PC-9 (cell line): ENCODE data around the gene KBTBD7. TPM values are rescaled to one million over a fixed set of nuclear protein-coding genes. Genes with fewer than 3 reads are reported as not detected.
A peak's percentile ranks its signal among the peaks of the same experiment; 100 is the strongest.

Source experiments
- Bru-seq: library from RNA; stranded (reverse); fragments of 400-500 nt; gene quantifications from one replicate; lab custom pipeline; 2021; lab: Mats Ljungman, UMichigan
- BruChase-seq, 2 experiments: library from RNA; stranded (reverse); fragments of 400-500 nt; gene quantifications; one replicate each; lab custom pipeline; 2021; lab: Mats Ljungman, UMichigan
- BruUV-seq: library from RNA; stranded (reverse); fragments of 400-500 nt; replicated peaks from 2 replicates; lab custom pipeline; 2021; lab: Mats Ljungman, UMichigan
- CTCF ChIA-PET: fragments of 300-600 bp; sonication (Branson Sonifier 250); formaldehyde crosslinking; loops from one replicate; lab custom pipeline; 2022; ENCODE audit warnings: antibody characterized with exemption; lab: Charles Lee
- POLR2A ChIA-PET: fragments of 300-600 bp; sonication (Branson Sonifier 250); formaldehyde crosslinking; loops from one replicate; lab custom pipeline; 2022; ENCODE audit warnings: antibody characterized with exemption; ENCODE audit not compliant: unreplicated experiment; lab: Charles Lee
- DNase-seq, 2 experiments: peaks; one replicate each; pipeline versions ENCODE4 v3.0.0 to v3.0.0-alpha.2; 2015 to 2022; ENCODE audit warnings: mixed read lengths in 1 of 2
- H2AFZ ChIP-seq: fragments of 200-600 bp; sonication (generic); 2 replicates; pipeline ENCODE4 v1.8.1; 2017; ENCODE audit warnings: antibody characterized with exemption
- H3F3A ChIP-seq: fragments of 200-600 bp; sonication (generic); 2 replicates; pipeline ENCODE4 v1.8.1; 2017; ENCODE audit warnings: antibody characterized with exemption, mild to moderate bottlenecking, low read depth; ENCODE audit not compliant: insufficient read depth
- H3K27ac ChIP-seq: fragments of 200-600 bp; sonication (generic); 2 replicates; pipeline ENCODE4 v1.6.1; 2016; ENCODE audit warnings: mixed run types
- H3K27me3 ChIP-seq: fragments of 200-600 bp; sonication (generic); 2 replicates; pipeline ENCODE4 v1.6.1; 2016; ENCODE audit warnings: low read depth, mixed run types; ENCODE audit not compliant: insufficient read depth
- H3K36me3 ChIP-seq: fragments of 200-600 bp; sonication (generic); 2 replicates; pipeline ENCODE4 v1.6.1; 2016; ENCODE audit warnings: low read depth, mixed run types
- H3K4me1 ChIP-seq: fragments of 200-600 bp; sonication (generic); replicated peaks from 2 replicates; pipeline ENCODE4 v1.6.1; 2016; ENCODE audit warnings: mixed run types; ENCODE audit not compliant: insufficient read depth
- H3K4me2 ChIP-seq: fragments of 200-600 bp; sonication (generic); 2 replicates; pipeline ENCODE4 v1.6.1; 2017; ENCODE audit warnings: mixed run types
- H3K4me3 ChIP-seq: fragments of 200-600 bp; sonication (generic); 2 replicates; pipeline ENCODE4 v1.6.1; 2016; ENCODE audit warnings: mixed run types
- H3K79me2 ChIP-seq: fragments of 200-600 bp; sonication (generic); 2 replicates; pipeline ENCODE4 v1.6.1; 2017; ENCODE audit warnings: low read depth, mixed run types
- H3K9me2 ChIP-seq: fragments of 200-600 bp; sonication (generic); 2 replicates; pipeline ENCODE4 v1.8.1; 2017; ENCODE audit warnings: mild to moderate bottlenecking; ENCODE audit not compliant: insufficient read depth
- H3K9me3 ChIP-seq: fragments of 200-600 bp; sonication (generic); 2 replicates; pipeline ENCODE4 v1.8.1; 2016; ENCODE audit warnings: low read depth; ENCODE audit not compliant: insufficient read depth
- H4K20me1 ChIP-seq: fragments of 200-600 bp; sonication (generic); 2 replicates; pipeline ENCODE4 v1.8.1; 2017; ENCODE audit not compliant: insufficient read depth
- CTCF ChIP-seq: fragments of 200-600 bp; sonication (generic); conservative IDR thresholded peaks from 2 replicates; pipeline ENCODE4 v1.6.1; 2017; ENCODE audit warnings: mixed run types, antibody characterized with exemption, mild to moderate bottlenecking, moderate library complexity
- EZH2 ChIP-seq: fragments of 200-600 bp; sonication (generic); IDR thresholded peaks from 2 replicates; pipeline ENCODE4 v1.8.0; 2017; ENCODE audit warnings: antibody characterized with exemption, low read depth
- intact Hi-C: fragments of 100-400 bp; cut with micrococcal nuclease; formaldehyde crosslinking; loops from one replicate; pipeline ENCODE4 v1.10.0; 2022; ENCODE audit not compliant: unreplicated experiment
- long read RNA-seq: library from polyadenylated mRNA; stranded (forward); transcript quantifications from one replicate; pipeline ENCODE4 v2.0.0, GENCODE V29; 2022
- total RNA-seq: library from RNA; stranded (reverse); gene quantifications from 2 replicates; pipeline ENCODE4 v1.2.3, GENCODE V29; 2021

The KBTBD7 gene
- 3.9 and 4.1 TPM in 2 replicates for total RNA-seq
- Bru-seq, nascent RNA: percentile 54 among the genes with signal in this experiment
- percentile 81 among the genes with signal in this experiment for BruChase-seq, experiment 1, labeled RNA remaining after a 2-hour chase
- BruChase-seq, experiment 2, labeled RNA remaining after a 6-hour chase: percentile 40 among the genes with signal in this experiment
- long read RNA-seq, full-length matches to known transcripts: 10 of 10 reads
- long read RNA-seq, partial matches to known transcripts: 0 of 10 reads
- long read RNA-seq, other reads (novel, unspliced or antisense): 0 of 10 reads

DNA sequence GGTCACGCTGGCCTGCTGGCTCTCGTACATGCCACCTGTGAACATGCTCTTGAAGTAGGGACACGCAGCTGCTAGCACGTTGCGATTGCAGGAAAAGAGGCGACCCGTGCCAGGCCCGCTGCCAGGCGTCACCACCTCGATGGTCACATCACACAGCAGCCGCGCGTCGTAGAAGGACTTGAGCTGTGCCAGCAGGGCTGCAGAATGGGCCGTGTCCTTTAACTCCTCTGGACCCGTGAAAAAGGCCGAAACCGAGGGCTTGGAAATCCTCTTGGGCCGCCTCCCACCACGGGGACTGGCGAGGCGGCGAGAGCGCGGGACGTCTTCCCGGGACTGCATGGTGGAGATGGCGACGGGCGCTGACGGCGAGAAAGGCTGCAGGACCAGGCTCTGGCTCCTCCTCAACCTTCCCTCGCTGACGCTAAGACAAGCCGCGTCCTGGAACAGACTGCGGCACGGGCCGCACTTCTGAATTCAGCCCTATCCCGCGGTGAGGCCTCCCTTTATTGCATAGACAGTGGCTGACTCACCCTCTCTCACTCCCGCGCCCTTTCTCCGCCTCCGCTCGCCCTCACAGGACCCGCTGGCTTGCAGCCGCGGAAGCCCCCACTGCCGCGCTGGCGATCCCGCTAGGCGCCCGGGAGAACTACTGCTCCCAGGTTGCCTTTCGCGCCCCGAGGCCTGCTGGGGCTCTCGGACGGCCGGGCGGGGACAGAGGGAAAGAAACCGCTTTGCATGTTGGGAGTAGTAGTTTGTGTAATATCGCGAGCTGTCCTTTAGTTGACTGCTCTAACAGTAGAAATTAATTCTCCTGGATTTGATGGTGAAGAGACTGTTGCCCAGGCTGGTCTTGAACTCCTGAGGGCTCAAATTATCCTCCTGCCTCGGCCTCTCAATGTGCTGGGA lies at the start of gene KBTBD7:
KBTBD7 (minus strand) TSS at position 651 of the 906 bp plus-strand sequence; CDS start at position 339, 312 bp downstream.
- peak; percentile 82 to 90 for DNase-seq
- peak within 1 kb of the TSS; percentile 62 for H3K4me3 ChIP-seq
- no peaks in the 10 kb centered on the region for H3K9me2 ChIP-seq
- H4K20me1 ChIP-seq: no peaks in the 10 kb centered on the region
- peaks cover 5% of the 10 kb centered on the region; the same call in 1 of the 2 replicates for H3K79me2 ChIP-seq
- H3K27me3 ChIP-seq: no peaks in the 10 kb centered on the region
- TF ChIP-seq EZH2: no peak
- TF ChIP-seq CTCF: no peak
- intact Hi-C loops: loop anchor here (1.0 kb wide), 1 partner anchor 62 kb away; the partner anchor contains the start of gene KBTBD6
- TSS peak; percentile 58 for BruUV-seq
- H3K27ac ChIP-seq: peak within 1 kb of the TSS; percentile 21; the same call in 1 of the 2 replicates
- peak within 1 kb of the TSS; percentile 80 for H3K4me2 ChIP-seq
- H3K9me3 ChIP-seq: no peaks in the 10 kb centered on the region
- no peaks in the 10 kb centered on the region for H3F3A ChIP-seq
- ChIA-PET POLR2A (no interaction called here), CTCF (interaction anchor here (0.6 kb wide), 1 partner anchor 459 kb away, joined by 3 read pairs; no protein-coding TSS in a partner anchor)
- no peaks in the 10 kb centered on the region; the same call in 1 of the 2 replicates for H3K36me3 ChIP-seq
- no peaks in the 10 kb centered on the region for H3K4me1 ChIP-seq
- peak within 1 kb of the TSS; percentile 81 for H2AFZ ChIP-seq

GRCh38 chr13:41241626-41242025 lies 47.3 kb upstream of the KBTBD7 start:
- no peak for TF ChIP-seq EZH2
- TF ChIP-seq CTCF: no peak
- BruUV-seq: no TSS peak
- intact Hi-C loops: no loop called here
- Histone ChIP-seq H4K20me1 (no peaks in the 10 kb centered on the region), H3K4me2 (no peak overlapping the region), H3K9me2 (no peaks in the 10 kb centered on the region), H3F3A (no peaks in the 10 kb centered on the region), H3K4me3 (no peak overlapping the region), H3K79me2 (no peaks in the 10 kb centered on the region), H3K36me3 (no peaks in the 10 kb centered on the region), H2AFZ (no peak overlapping the region), H3K4me1 (no peaks in the 10 kb centered on the region), H3K27me3 (no peaks in the 10 kb centered on the region), H3K27ac (no peak overlapping the region), H3K9me3 (no peaks in the 10 kb centered on the region)
- ChIA-PET POLR2A (no interaction called here), CTCF (no interaction called here)
- no peak for DNase-seq

GRCh38 chr13:41236369-41236768 lies 42.0 kb upstream of the KBTBD7 start:
- Histone ChIP-seq H3F3A (no peaks in the 10 kb centered on the region), H3K4me1 (no peaks in the 10 kb centered on the region), H3K27me3 (no peaks in the 10 kb centered on the region), H3K4me2 (no peak overlapping the region), H3K9me3 (no peaks in the 10 kb centered on the region), H3K9me2 (no peaks in the 10 kb centered on the region), H3K27ac (no peak overlapping the region), H3K4me3 (no peak overlapping the region), H4K20me1 (no peaks in the 10 kb centered on the region), H3K79me2 (no peaks in the 10 kb centered on the region), H3K36me3 (no peaks in the 10 kb centered on the region), H2AFZ (no peak overlapping the region)
- no TSS peak for BruUV-seq
- POLR2A ChIA-PET: interaction anchor here (0.6 kb wide), 1 partner anchor 35 kb away, joined by 3 read pairs; no protein-coding TSS in a partner anchor
- intact Hi-C loops: no loop called here
- TF ChIP-seq CTCF (no peak), EZH2 (no peak)
- no peak for DNase-seq
- CTCF ChIA-PET: no interaction called here
